Activated CD4-positive, alpha-beta memory T cell treated with anti-CD3 and anti-CD28 coated beads, Interleukin-2, amount 10 ng/mL, durations not matched to agents 7 days and 5 days (primary cell): ENCODE results near the gene DELE1. TPM values are rescaled to one million over a fixed set of nuclear protein-coding genes. Genes with fewer than 3 reads are reported as not detected.

Source experiments
- CTCF ChIA-PET: fragments of 350-600 bp; sonication (Branson Sonifier 250); formaldehyde crosslinking; loops from one replicate; lab custom pipeline; 2021; ENCODE audit warnings: antibody characterized with exemption, inconsistent platforms; lab: Charles Lee
- POLR2A ChIA-PET: fragments of 350-600 bp; sonication (Branson Sonifier 250); formaldehyde crosslinking; loops from one replicate; lab custom pipeline; 2021; ENCODE audit warnings: antibody characterized with exemption; lab: Charles Lee
- DNase-seq: peaks from one replicate; pipeline ENCODE4 v3.0.0-alpha.2; 2020
- H3K27ac Mint-ChIP-seq: one replicate; pipeline ENCODE4 v1.8.0; 2021; ENCODE audit warnings: mild to moderate bottlenecking, mixed read lengths
- H3K27me3 Mint-ChIP-seq: one replicate; pipeline ENCODE4 v1.8.0; 2021; ENCODE audit warnings: mixed read lengths
- H3K36me3 Mint-ChIP-seq: one replicate; pipeline ENCODE4 v1.8.0; 2021; ENCODE audit warnings: low read depth, mixed read lengths
- H3K4me1 Mint-ChIP-seq: one replicate; pipeline ENCODE4 v1.8.0; 2021; ENCODE audit warnings: mixed read lengths
- H3K4me3 Mint-ChIP-seq: one replicate; pipeline ENCODE4 v1.8.0; 2021; ENCODE audit warnings: mild to moderate bottlenecking, mixed read lengths
- H3K9me3 Mint-ChIP-seq: one replicate; pipeline ENCODE4 v1.8.0; 2021; ENCODE audit warnings: mixed read lengths
- total RNA-seq, 2 experiments: library from RNA; stranded (reverse); gene quantifications; one replicate each; pipeline ENCODE4 v1.2.3, GENCODE V29; 2021

Gene DELE1, protein sequence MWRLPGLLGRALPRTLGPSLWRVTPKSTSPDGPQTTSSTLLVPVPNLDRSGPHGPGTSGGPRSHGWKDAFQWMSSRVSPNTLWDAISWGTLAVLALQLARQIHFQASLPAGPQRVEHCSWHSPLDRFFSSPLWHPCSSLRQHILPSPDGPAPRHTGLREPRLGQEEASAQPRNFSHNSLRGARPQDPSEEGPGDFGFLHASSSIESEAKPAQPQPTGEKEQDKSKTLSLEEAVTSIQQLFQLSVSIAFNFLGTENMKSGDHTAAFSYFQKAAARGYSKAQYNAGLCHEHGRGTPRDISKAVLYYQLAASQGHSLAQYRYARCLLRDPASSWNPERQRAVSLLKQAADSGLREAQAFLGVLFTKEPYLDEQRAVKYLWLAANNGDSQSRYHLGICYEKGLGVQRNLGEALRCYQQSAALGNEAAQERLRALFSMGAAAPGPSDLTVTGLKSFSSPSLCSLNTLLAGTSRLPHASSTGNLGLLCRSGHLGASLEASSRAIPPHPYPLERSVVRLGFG
- total RNA-seq = 10 to 100 TPM; 73.4 to 80.7 TPM

DNA sequence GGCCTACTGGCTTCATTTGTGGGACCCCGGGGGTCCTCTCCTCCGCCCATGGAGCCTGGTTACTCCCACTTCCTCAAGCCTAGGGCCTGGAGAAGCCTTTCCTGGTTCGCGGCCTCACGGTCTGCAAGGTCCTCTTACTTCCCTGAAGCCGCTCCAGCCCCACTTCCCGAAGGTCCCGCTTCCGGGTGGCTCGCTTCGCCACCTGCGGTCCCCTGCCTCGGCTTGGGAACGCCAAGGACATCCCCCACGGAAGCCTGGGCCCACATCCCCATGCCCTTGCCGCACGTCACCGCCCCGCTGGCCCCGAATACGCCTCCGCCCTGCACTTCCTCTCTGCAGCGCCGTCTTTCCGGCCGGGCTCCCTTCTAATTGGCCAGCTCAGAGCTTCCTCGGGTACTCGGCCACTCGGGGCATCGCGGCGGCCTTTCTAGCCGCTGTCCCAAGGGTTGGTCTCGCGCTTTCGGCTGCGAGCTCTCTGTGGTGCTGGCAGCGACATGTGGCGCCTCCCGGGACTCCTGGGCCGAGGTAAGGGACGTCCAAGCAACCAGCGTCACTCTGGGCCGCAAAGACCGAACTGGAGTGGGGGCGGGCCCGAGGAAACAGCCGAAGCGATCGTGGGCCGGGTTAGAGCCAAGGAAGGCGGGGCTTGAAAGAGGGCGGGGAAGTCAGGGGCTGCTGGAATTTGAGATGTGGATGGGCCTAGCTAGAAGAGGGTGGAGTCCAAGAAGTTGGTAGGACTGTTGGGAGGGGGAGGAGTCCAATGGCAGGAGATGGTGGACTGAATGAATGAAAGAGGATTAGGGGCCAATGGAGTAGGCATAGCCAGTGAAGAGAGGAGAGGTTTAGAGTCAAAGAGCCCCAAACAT is at the start of gene DELE1:
TSS of gene DELE1 (plus strand) at position 424 of the 866 bp plus-strand sequence. CDS start at position 495, 71 bp downstream.
- H3K9me3 Mint-ChIP-seq = no peaks in the 10 kb centered on the region
- peak; percentile 94 for DNase-seq
- ChIA-PET CTCF (interaction anchor here (0.6 to 6.3 kb wide), 18 partner anchors 9 to 305 kb away, joined by 3 to 54 read pairs (median 4); partner anchors contain the start of genes DIAPH1, HDAC3, PCDH1 and PCDH12), POLR2A (interaction anchor here (0.7 to 2.9 kb wide), 23 partner anchors 8 to 315 kb away, joined by 3 to 49 read pairs (median 5); partner anchors contain the start of genes FCHSD1, PCDH12 and RNF14)
- peaks cover 35% of the 10 kb centered on the region for H3K36me3 Mint-ChIP-seq
- H3K27me3 Mint-ChIP-seq = no peaks in the 10 kb centered on the region
- peaks cover 38% of the 10 kb centered on the region for H3K4me1 Mint-ChIP-seq
- H3K4me3 Mint-ChIP-seq = peak within 1 kb of the TSS; percentile 84
- H3K27ac Mint-ChIP-seq = peak within 1 kb of the TSS; percentile 83

DNA sequence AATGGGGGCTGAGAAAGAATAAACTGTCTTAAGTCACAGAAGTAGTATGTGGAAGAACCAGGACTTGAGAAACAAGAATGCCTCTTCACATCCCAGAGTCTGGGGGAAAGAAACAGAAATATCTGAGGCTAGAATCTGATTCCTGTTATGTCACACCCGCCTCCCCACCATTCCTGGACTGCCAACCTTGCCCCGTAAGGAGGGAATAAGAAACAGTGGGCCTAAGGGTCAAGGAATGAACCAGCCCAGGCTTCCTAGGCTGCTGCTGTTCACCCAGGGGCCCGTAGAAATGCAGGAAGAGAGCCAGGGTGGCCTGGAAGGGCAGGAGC is 49.8 kb upstream of the DELE1 start:
- H3K36me3 Mint-ChIP-seq = no peaks in the 10 kb centered on the region
- H3K27ac Mint-ChIP-seq = no peak overlapping the region
- DNase-seq = no peak
- POLR2A ChIA-PET = no interaction called here
- CTCF ChIA-PET = interaction anchor here (8.7 kb wide), 1 partner anchor 86 kb away, joined by 98 read pairs; the partner anchor contains the start of gene PCDH12
- H3K4me1 Mint-ChIP-seq = peaks cover 13% of the 10 kb centered on the region
- H3K9me3 Mint-ChIP-seq = no peaks in the 10 kb centered on the region
- no peak overlapping the region for H3K4me3 Mint-ChIP-seq
- H3K27me3 Mint-ChIP-seq = peaks cover 75% of the 10 kb centered on the region

GRCh38 chr5:141874262-141874964 is 49.3 kb upstream of the DELE1 start:
- POLR2A ChIA-PET = no interaction called here

DNA sequence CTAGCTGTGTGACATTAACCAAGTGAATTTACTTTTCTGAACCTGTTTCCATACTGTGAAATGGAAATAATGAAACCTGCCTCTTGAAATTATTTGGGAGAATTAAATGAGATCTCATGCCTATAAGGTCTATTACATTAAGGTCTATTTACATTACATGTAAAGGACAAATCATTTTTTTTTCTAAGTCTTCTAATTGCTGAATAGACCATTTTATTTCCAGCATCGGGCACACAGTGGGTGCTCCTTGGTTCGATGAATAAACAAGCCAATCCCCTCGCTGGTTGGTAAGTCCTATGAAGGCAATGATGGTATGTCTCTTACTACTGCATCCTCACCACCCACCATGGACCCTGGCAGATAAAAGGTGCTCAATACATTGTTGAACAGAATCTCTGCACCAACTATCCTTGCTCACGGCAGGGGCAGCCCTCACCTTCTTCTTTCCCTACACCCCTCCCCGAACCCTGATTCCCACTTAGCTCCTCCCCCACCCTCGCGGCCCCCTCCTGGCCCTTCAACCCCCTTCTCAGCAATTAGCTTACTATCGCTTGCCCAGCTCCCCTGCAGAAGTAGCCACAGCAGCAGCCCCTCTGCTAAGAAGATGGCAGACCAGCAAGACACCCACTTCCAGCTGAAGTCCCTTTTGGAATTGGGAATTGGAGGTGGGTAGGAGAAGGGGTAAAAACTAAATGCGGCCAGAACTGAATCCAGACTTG is 48.5 kb upstream of the DELE1 start:
- POLR2A ChIA-PET = no interaction called here

More at GRCh38 chr5:141874262-141874964, 49.3 kb upstream of the DELE1 start:
- Mint-ChIP-seq H3K27ac (no peak overlapping the region), H3K9me3 (no peaks in the 10 kb centered on the region), H3K4me3 (no peak overlapping the region), H3K4me1 (peaks cover 17% of the 10 kb centered on the region), H3K36me3 (peaks cover 2% of the 10 kb centered on the region), H3K27me3 (peaks cover 80% of the 10 kb centered on the region)
- DNase-seq = peak; percentile 12
- CTCF ChIA-PET = interaction anchor here (1.3 to 8.7 kb wide), 2 partner anchors 86 to 182 kb away, joined by 3 to 98 read pairs; partner anchors contain the start of gene PCDH12

GRCh38 chr5:141875795-141876627 is 47.7 kb upstream of the DELE1 start:
- ChIA-PET POLR2A (interaction anchor here (0.6 kb wide), 1 partner anchor 184 kb away, joined by 3 read pairs; no protein-coding TSS in a partner anchor), CTCF (interaction anchor here (1.0 to 8.7 kb wide), 4 partner anchors 84 to 184 kb away, joined by 3 to 98 read pairs (median 38); partner anchors contain the start of gene PCDH12)
- Mint-ChIP-seq H3K27ac (no peak overlapping the region), H3K4me1 (peaks cover 20% of the 10 kb centered on the region), H3K9me3 (no peaks in the 10 kb centered on the region), H3K36me3 (peaks cover 2% of the 10 kb centered on the region), H3K4me3 (no peak overlapping the region), H3K27me3 (peaks cover 82% of the 10 kb centered on the region)
- no peak for DNase-seq

More for the DNA sequence above, 48.5 kb upstream of the DELE1 start:
- no peak for DNase-seq
- CTCF ChIA-PET = interaction anchor here (1.3 to 8.7 kb wide), 2 partner anchors 85 to 183 kb away, joined by 3 to 98 read pairs; partner anchors contain the start of gene PCDH12
- no peaks in the 10 kb centered on the region for H3K9me3 Mint-ChIP-seq
- H3K27me3 Mint-ChIP-seq = peaks cover 82% of the 10 kb centered on the region
- H3K4me1 Mint-ChIP-seq = peaks cover 19% of the 10 kb centered on the region
- H3K36me3 Mint-ChIP-seq = peaks cover 2% of the 10 kb centered on the region
- no peak overlapping the region for H3K27ac Mint-ChIP-seq
- no peak overlapping the region for H3K4me3 Mint-ChIP-seq

DNA sequence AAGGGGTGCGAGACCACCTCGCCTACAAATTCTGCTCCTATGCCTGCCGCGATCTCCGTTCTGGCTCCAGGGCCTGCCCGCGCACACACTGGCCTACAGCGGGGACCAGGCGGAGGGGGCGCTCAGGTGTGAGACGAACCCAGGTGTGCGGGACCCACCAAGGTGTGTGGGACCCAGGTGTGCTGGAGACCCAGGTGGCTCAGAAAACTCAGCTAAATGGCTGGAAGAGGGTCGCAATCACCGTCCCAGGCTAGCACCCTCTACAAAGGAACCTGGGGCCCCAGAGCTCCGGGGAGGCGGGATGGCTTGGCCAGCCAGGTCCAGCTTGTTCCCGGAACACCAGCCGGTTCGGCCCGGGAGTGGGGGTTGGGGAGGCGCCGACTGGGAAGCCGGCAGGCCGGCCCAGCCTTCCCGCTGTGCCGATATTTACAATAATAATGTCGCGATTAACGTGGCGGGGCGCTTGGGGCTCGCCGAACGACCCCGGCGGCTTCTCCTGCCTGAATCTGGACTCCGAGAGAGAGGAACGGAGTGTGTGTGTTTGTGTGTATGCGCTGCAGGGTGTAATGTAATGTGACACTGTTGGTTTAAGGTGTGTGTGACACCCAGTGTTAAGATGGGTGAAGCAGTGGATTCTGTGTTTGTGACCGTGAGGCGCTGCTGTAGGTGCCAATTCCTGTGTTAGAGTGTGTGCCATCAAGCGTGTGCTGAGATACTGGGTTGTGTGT is 46.9 kb upstream of the DELE1 start:
- Mint-ChIP-seq H3K27me3 (peaks cover 82% of the 10 kb centered on the region), H3K4me3 (peak overlapping the region; percentile 16), H3K4me1 (peaks cover 21% of the 10 kb centered on the region), H3K9me3 (no peaks in the 10 kb centered on the region), H3K27ac (no peak overlapping the region), H3K36me3 (peaks cover 2% of the 10 kb centered on the region)
- POLR2A ChIA-PET = interaction anchor here (0.6 to 1.6 kb wide), 3 partner anchors 65 to 184 kb away, joined by 3 to 4 read pairs (median 3); no protein-coding TSS in a partner anchor
- CTCF ChIA-PET = interaction anchor here (1.0 to 8.7 kb wide), 4 partner anchors 83 to 184 kb away, joined by 3 to 157 read pairs (median 86); partner anchors contain the start of gene PCDH12
- no peak for DNase-seq

GRCh38 chr5:141877356-141878185 is 46.1 kb upstream of the DELE1 start:
- DNase-seq = no peak
- POLR2A ChIA-PET = interaction anchor here (0.9 to 4.7 kb wide), 5 partner anchors 28 to 185 kb away, joined by 3 to 33 read pairs (median 7); partner anchors contain the start of gene PCDH12
- peaks cover 26% of the 10 kb centered on the region for H3K4me1 Mint-ChIP-seq
- no peaks in the 10 kb centered on the region for H3K9me3 Mint-ChIP-seq
- H3K36me3 Mint-ChIP-seq = peaks cover 2% of the 10 kb centered on the region
- CTCF ChIA-PET = interaction anchor here (0.6 to 8.7 kb wide), 8 partner anchors 38 to 212 kb away, joined by 3 to 157 read pairs (median 24); partner anchors contain the start of genes DELE1 and PCDH12
- H3K27me3 Mint-ChIP-seq = peaks cover 83% of the 10 kb centered on the region
- H3K27ac Mint-ChIP-seq = no peak overlapping the region
- H3K4me3 Mint-ChIP-seq = peak overlapping the region; percentile 16

- H3K4me1 Mint-ChIP-seq = peaks cover 27% of the 10 kb centered on the region
- ChIA-PET CTCF (interaction anchor here (0.6 to 8.7 kb wide), 22 partner anchors 13 to 781 kb away, joined by 3 to 157 read pairs (median 6); partner anchors contain the start of genes DELE1, PCDH12 and RNF14), POLR2A (interaction anchor here (1.5 to 4.7 kb wide), 4 partner anchors 29 to 185 kb away, joined by 4 to 33 read pairs (median 10); partner anchors contain the start of gene PCDH12)
- no peaks in the 10 kb centered on the region for H3K9me3 Mint-ChIP-seq
- H3K36me3 Mint-ChIP-seq = peaks cover 2% of the 10 kb centered on the region
- H3K4me3 Mint-ChIP-seq = peak within 1 kb of the TSS; percentile 70
- peaks cover 81% of the 10 kb centered on the region for H3K27me3 Mint-ChIP-seq
- DNase-seq = no peak
- H3K27ac Mint-ChIP-seq = no peak within 1 kb of the TSS
Measured at GRCh38 chr5:141878186-141878710, 45.4 kb upstream of the DELE1 start, which contains the start of gene PCDH1. Gene PCDH1, minus strand, starts transcription at chr5:141878410. Its CDS starts 148 bp downstream, at chr5:141878262.
